Measurements from ENCODE around the gene EIF5A2. TPM values are rescaled to one million over a fixed set of nuclear protein-coding genes. Genes with fewer than 3 reads are reported as not detected.
A peak's percentile ranks its signal among the peaks of the same experiment; 100 is the strongest.
"Not testable (repeated sequence)": the region's sequence is repeated elsewhere in the genome, so short reads cannot be mapped to it uniquely, and the experiment has no call there.

Gene EIF5A2
- total RNA-seq, 1 donor: 3.4 TPM

GRCh38 chr3:170909129-170909903 lies 879 bp upstream of the EIF5A2 start:
- Histone ChIP-seq H3K9me3 (ENCODE audit: low read depth, low read length) (peaks cover 8% of the 10 kb centered on the region), H3K4me1 (ENCODE audit: insufficient read depth, low read length) (peaks cover 15% of the 10 kb centered on the region), H3K27me3 (ENCODE audit: insufficient read depth, low read length) (peaks cover 7% of the 10 kb centered on the region), H3K4me3 (ENCODE audit: low read length) (no peak overlapping the region)

GRCh38 chr3:170907637-170908234 lies 701 bp downstream of the EIF5A2 start:
- Histone ChIP-seq H3K9me3 (ENCODE audit: low read depth, low read length) (peaks cover 8% of the 10 kb centered on the region), H3K27me3 (ENCODE audit: insufficient read depth, low read length) (peaks cover 7% of the 10 kb centered on the region), H3K4me1 (ENCODE audit: insufficient read depth, low read length) (peaks cover 15% of the 10 kb centered on the region), H3K4me3 (ENCODE audit: low read length) (peak overlapping the region; percentile 55)

GRCh38 chr3:170905862-170906261 lies 2.6 kb downstream of the EIF5A2 start:
- H3K4me1 ChIP-seq (ENCODE audit: insufficient read depth, low read length): peaks cover 15% of the 10 kb centered on the region
- no peak overlapping the region for H3K4me3 ChIP-seq (ENCODE audit: low read length)
- H3K9me3 ChIP-seq (ENCODE audit: low read depth, low read length): peaks cover 7% of the 10 kb centered on the region
- H3K27me3 ChIP-seq (ENCODE audit: insufficient read depth, low read length): peaks cover 7% of the 10 kb centered on the region

- Histone ChIP-seq H3K4me3 (ENCODE audit: low read length) (no peak overlapping the region), H3K9me3 (ENCODE audit: low read depth, low read length) (no peaks in the 10 kb centered on the region), H3K27me3 (ENCODE audit: insufficient read depth, low read length) (peaks cover 7% of the 10 kb centered on the region), H3K4me1 (ENCODE audit: insufficient read depth, low read length) (peaks cover 7% of the 10 kb centered on the region)
Measured at GRCh38 chr3:170903123-170903522, 5.3 kb downstream of the EIF5A2 start.

GRCh38 chr3:170899455-170899854 lies 9.0 kb downstream of the EIF5A2 start:
- H3K27me3 ChIP-seq (ENCODE audit: insufficient read depth, low read length): no peaks in the 10 kb centered on the region
- H3K4me1 ChIP-seq (ENCODE audit: insufficient read depth, low read length): no peaks in the 10 kb centered on the region
- H3K4me3 ChIP-seq (ENCODE audit: low read length): no peak overlapping the region
- H3K9me3 ChIP-seq (ENCODE audit: low read depth, low read length): no peaks in the 10 kb centered on the region

- H3K4me1 ChIP-seq (ENCODE audit: insufficient read depth, low read length): no peaks in the 10 kb centered on the region
- H3K4me3 ChIP-seq (ENCODE audit: low read length): no peak overlapping the region
- H3K27me3 ChIP-seq (ENCODE audit: insufficient read depth, low read length): no peaks in the 10 kb centered on the region
- no peaks in the 10 kb centered on the region for H3K9me3 ChIP-seq (ENCODE audit: low read depth, low read length)
Measured at GRCh38 chr3:170897978-170898377, 10.5 kb downstream of the EIF5A2 start.

- not testable (repeated sequence) for H3K4me1 ChIP-seq (ENCODE audit: insufficient read depth, low read length); H3K27me3 ChIP-seq (ENCODE audit: insufficient read depth, low read length); H3K9me3 ChIP-seq (ENCODE audit: low read depth, low read length); H3K4me3 ChIP-seq (ENCODE audit: low read length)
Measured at GRCh38 chr3:170897199-170897598, 11.2 kb downstream of the EIF5A2 start.

- Histone ChIP-seq H3K4me3 (ENCODE audit: low read length) (no peak overlapping the region), H3K27me3 (ENCODE audit: insufficient read depth, low read length) (no peaks in the 10 kb centered on the region), H3K9me3 (ENCODE audit: low read depth, low read length) (no peaks in the 10 kb centered on the region), H3K4me1 (ENCODE audit: insufficient read depth, low read length) (no peaks in the 10 kb centered on the region)
Measured at GRCh38 chr3:170896781-170897180, 11.7 kb downstream of the EIF5A2 start.

- H3K27me3 ChIP-seq (ENCODE audit: insufficient read depth, low read length); H3K4me1 ChIP-seq (ENCODE audit: insufficient read depth, low read length); H3K4me3 ChIP-seq (ENCODE audit: low read length); H3K9me3 ChIP-seq (ENCODE audit: low read depth, low read length): not testable (repeated sequence)
Measured at GRCh38 chr3:170896333-170896732, 12.1 kb downstream of the EIF5A2 start.

- H3K4me3 ChIP-seq (ENCODE audit: low read length): no peak overlapping the region
- H3K27me3 ChIP-seq (ENCODE audit: insufficient read depth, low read length): no peaks in the 10 kb centered on the region
- H3K4me1 ChIP-seq (ENCODE audit: insufficient read depth, low read length): no peaks in the 10 kb centered on the region
- no peaks in the 10 kb centered on the region for H3K9me3 ChIP-seq (ENCODE audit: low read depth, low read length)
Measured at GRCh38 chr3:170893895-170894294, 14.5 kb downstream of the EIF5A2 start.

- Histone ChIP-seq H3K4me3 (ENCODE audit: low read length) (no peak overlapping the region), H3K27me3 (ENCODE audit: insufficient read depth, low read length) (no peaks in the 10 kb centered on the region), H3K9me3 (ENCODE audit: low read depth, low read length) (no peaks in the 10 kb centered on the region), H3K4me1 (ENCODE audit: insufficient read depth, low read length) (no peaks in the 10 kb centered on the region)
Measured at GRCh38 chr3:170889630-170890029, 18.8 kb downstream of the EIF5A2 start.

- Histone ChIP-seq H3K4me3 (ENCODE audit: low read length) (no peak overlapping the region), H3K27me3 (ENCODE audit: insufficient read depth, low read length) (no peaks in the 10 kb centered on the region), H3K4me1 (ENCODE audit: insufficient read depth, low read length) (no peaks in the 10 kb centered on the region), H3K9me3 (ENCODE audit: low read depth, low read length) (no peaks in the 10 kb centered on the region)
Measured at GRCh38 chr3:170889132-170889531, 19.3 kb downstream of the EIF5A2 start.

GRCh38 chr3:170884109-170884930 lies 24.1 kb downstream of the EIF5A2 start:
- H3K4me1 ChIP-seq (ENCODE audit: insufficient read depth, low read length); H3K4me3 ChIP-seq (ENCODE audit: low read length); H3K9me3 ChIP-seq (ENCODE audit: low read depth, low read length); H3K27me3 ChIP-seq (ENCODE audit: insufficient read depth, low read length): not testable (repeated sequence)

- H3K9me3 ChIP-seq (ENCODE audit: low read depth, low read length); H3K4me3 ChIP-seq (ENCODE audit: low read length); H3K4me1 ChIP-seq (ENCODE audit: insufficient read depth, low read length); H3K27me3 ChIP-seq (ENCODE audit: insufficient read depth, low read length): not testable (repeated sequence)
Measured at GRCh38 chr3:170878688-170879087, 29.7 kb downstream of the EIF5A2 start.

- not testable (repeated sequence) for H3K4me1 ChIP-seq (ENCODE audit: insufficient read depth, low read length); H3K4me3 ChIP-seq (ENCODE audit: low read length); H3K9me3 ChIP-seq (ENCODE audit: low read depth, low read length); H3K27me3 ChIP-seq (ENCODE audit: insufficient read depth, low read length)
Measured at GRCh38 chr3:170877311-170877710, 31.1 kb downstream of the EIF5A2 start.
